Panc1 (cell line): ENCODE measurements around the gene RAD23A.

Experiments
- CTCF ChIP-seq: fragments of 450-650 bp; IDR thresholded peaks from 2 replicates; pipeline ENCODE4 v1.5.1; 2017; ENCODE audit warnings: mild to moderate bottlenecking
- POLR2AphosphoS5 ChIP-seq: IDR thresholded peaks from 2 replicates; pipeline ENCODE4 v1.6.1; 2012; ENCODE audit warnings: mild to moderate bottlenecking, low read depth, low read length, moderate library complexity
- REST ChIP-seq, 2 experiments: IDR thresholded peaks; 2 replicates each; pipeline ENCODE4 v1.6.1; 2011 to 2012; ENCODE audit warnings: low read depth in 2 of 2, control low read depth in 1 of 2, low read length in 1 of 2, mild to moderate bottlenecking in 1 of 2, moderate library complexity in 1 of 2; ENCODE audit not compliant: insufficient read depth in 1 of 2
- TCF7L2 ChIP-seq: IDR thresholded peaks from 2 replicates; pipeline ENCODE4 v1.6.1; 2011; ENCODE audit warnings: mild to moderate bottlenecking, low read depth, low read length, inconsistent platforms

DNA sequence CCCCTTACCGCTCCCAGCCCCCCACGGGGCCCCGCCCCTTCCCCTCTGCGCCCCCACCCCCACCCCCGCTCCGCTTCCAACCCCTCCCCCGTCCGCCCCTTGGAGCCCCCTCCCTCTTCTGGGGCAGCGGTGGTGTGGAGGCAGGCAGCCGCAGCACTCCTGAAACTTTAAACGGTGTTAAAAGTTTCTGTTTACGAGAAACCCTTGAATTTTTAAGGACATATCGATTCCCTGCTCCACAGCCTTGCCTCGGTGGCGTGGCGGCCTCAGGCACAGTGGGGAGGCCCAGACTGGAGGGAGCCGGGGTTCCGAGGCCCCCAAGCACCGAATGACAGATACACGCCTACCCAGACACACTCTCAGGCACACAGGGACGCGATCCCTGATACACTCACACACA, 44.8 kb downstream of the RAD23A start:
- TF ChIP-seq CTCF = no peak
- TF ChIP-seq POLR2AphosphoS5 = no peak
- TF ChIP-seq TCF7L2 = no peak
- TF ChIP-seq REST (IDR thresholded peaks at IDR 0.05; ENCODE audit: insufficient read depth in 1 of 2, low read depth in 2 of 2, low read length in 1 of 2) = no peak
